Sigmoid colon (tissue), 4 donors: ENCODE data around the gene BRINP3.

ENCODE experiments used
- EP300 ChIP-seq, 4 donors: sonication (generic); formaldehyde crosslinking; IDR thresholded peaks; one replicate each; pipeline ENCODE4 v1.6.1; 2017; ENCODE audit warnings: antibody characterized with exemption in 4 of 4
- TF ChIP-seq, protein P1 (sequence below), 4 experiments: fragments of 450-650 bp in 3 of 4; fragments of 200-600 bp in 1 of 4; IDR thresholded peaks; one replicate each; pipeline ENCODE4 v1.5.1; 2016 to 2019; ENCODE audit warnings: antibody characterized with exemption in 4 of 4, mild to moderate bottlenecking in 3 of 4, moderate library complexity in 2 of 4

DNA sequence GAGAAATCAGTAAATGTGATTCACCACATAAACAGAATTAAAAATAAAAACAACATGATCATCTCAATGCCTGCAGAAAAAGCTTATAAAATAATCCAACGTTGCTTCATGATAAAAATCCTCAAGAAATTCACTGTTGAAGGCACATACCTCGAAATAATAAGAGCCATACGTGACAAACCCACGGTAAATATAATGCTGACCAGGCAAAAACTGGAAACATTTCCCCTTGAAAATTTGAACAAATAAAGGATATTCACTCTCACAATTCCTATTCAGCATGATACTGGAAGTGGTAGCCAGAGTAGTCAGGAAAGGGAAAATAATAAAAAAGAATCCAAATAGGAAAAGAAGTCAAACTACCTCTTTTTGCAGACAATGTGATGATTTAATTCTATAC is 148.8 kb downstream of the BRINP3 start:
- TF ChIP-seq EP300 (IDR thresholded peaks at IDR 0.05): no peak
- TF ChIP-seq, protein P1, sequence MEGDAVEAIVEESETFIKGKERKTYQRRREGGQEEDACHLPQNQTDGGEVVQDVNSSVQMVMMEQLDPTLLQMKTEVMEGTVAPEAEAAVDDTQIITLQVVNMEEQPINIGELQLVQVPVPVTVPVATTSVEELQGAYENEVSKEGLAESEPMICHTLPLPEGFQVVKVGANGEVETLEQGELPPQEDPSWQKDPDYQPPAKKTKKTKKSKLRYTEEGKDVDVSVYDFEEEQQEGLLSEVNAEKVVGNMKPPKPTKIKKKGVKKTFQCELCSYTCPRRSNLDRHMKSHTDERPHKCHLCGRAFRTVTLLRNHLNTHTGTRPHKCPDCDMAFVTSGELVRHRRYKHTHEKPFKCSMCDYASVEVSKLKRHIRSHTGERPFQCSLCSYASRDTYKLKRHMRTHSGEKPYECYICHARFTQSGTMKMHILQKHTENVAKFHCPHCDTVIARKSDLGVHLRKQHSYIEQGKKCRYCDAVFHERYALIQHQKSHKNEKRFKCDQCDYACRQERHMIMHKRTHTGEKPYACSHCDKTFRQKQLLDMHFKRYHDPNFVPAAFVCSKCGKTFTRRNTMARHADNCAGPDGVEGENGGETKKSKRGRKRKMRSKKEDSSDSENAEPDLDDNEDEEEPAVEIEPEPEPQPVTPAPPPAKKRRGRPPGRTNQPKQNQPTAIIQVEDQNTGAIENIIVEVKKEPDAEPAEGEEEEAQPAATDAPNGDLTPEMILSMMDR (IDR thresholded peaks at IDR 0.05): no peak
